ENCODE data around the gene ASIC3.

GRCh38 chr7:150999001-150999400 lies 49.3 kb upstream of the ASIC3 start:
- TF ChIP-seq YY1 (IDR thresholded peaks at IDR 0.05; ENCODE audit: insufficient read depth, insufficient read length) (no peak), ZNF274 (IDR thresholded peaks at IDR 0.05; ENCODE audit: low read depth, low read length) (no peak), SUZ12 (IDR thresholded peaks at IDR 0.05; ENCODE audit: extremely low read depth, insufficient read depth, insufficient read length) (no peak)

Data from NT2/D1 (cell line).